Left renal cortex interstitium (tissue), 4 donors: ENCODE data around the gene SMIM36. TPM values are rescaled to one million over a fixed set of nuclear protein-coding genes. Genes with fewer than 3 reads are reported as not detected.
"Not testable (repeated sequence)": the region's sequence is repeated elsewhere in the genome, so short reads cannot be mapped to it uniquely, and the experiment has no call there.

Experiments used
- DNase-seq, 4 donors: peaks; one replicate each; pipeline ENCODE4 v3.0.0-alpha.2; 2013; ENCODE audit warnings: low read depth in 4 of 4, low spot score in 2 of 4, missing footprints in 1 of 4
- polyA plus RNA-seq, 4 donors: library from polyadenylated mRNA; unstranded; fragments of 120-200 nt; gene quantifications; one replicate each; pipeline ENCODE4 v1.2.1, GENCODE V29; 2013; ENCODE audit not compliant: insufficient read length in 4 of 4

The SMIM36 gene
- polyA plus RNA-seq, 4 donors, result 0.16 to 0.36 TPM; not detected in 2

GRCh38 chr17:55458287-55458900, 52.9 kb downstream of the SMIM36 start:
- no peak for DNase-seq

GRCh38 chr17:55456307-55457240, 54.7 kb downstream of the SMIM36 start:
- DNase-seq, result no peak

- no peak for DNase-seq
These were observed 56.3 kb downstream of the SMIM36 start for GRCh38 chr17:55454906-55455474.

- no peak for DNase-seq
These were observed 57.3 kb downstream of the SMIM36 start for GRCh38 chr17:55453839-55454557.

- no peak for DNase-seq
These were observed 59.0 kb downstream of the SMIM36 start for GRCh38 chr17:55452139-55452790.

- DNase-seq, result no peak
These were observed 59.5 kb downstream of the SMIM36 start for GRCh38 chr17:55451758-55452138.

GRCh38 chr17:55451203-55451641, 60.0 kb downstream of the SMIM36 start:
- DNase-seq, result no peak

- no peak for DNase-seq
These were observed 60.9 kb downstream of the SMIM36 start for GRCh38 chr17:55450232-55450825.

- no peak for DNase-seq
These were observed 62.6 kb downstream of the SMIM36 start for GRCh38 chr17:55448681-55449080.

GRCh38 chr17:55446581-55447205, 64.6 kb downstream of the SMIM36 start:
- no peak for DNase-seq

GRCh38 chr17:55446004-55446403, 65.2 kb downstream of the SMIM36 start:
- not testable (repeated sequence) for DNase-seq

GRCh38 chr17:55444471-55445441, 66.5 kb downstream of the SMIM36 start:
- no peak for DNase-seq

GRCh38 chr17:55443904-55444303, 67.3 kb downstream of the SMIM36 start:
- DNase-seq, result no peak

GRCh38 chr17:55442953-55443683, 68.1 kb downstream of the SMIM36 start:
- DNase-seq, result no peak

GRCh38 chr17:55442462-55442861, 68.8 kb downstream of the SMIM36 start:
- DNase-seq, result no peak

- DNase-seq, result no peak
These were observed 69.7 kb downstream of the SMIM36 start for GRCh38 chr17:55441544-55441943.

GRCh38 chr17:55440391-55440790, 70.9 kb downstream of the SMIM36 start:
- DNase-seq, result no peak

- no peak for DNase-seq
These were observed 74.1 kb downstream of the SMIM36 start for GRCh38 chr17:55437159-55437605.
